ENCODE data around the gene RPTOR.

GRCh38 chr17:80761110-80761871 lies 216.7 kb downstream of the RPTOR start:
- no peak for TF ChIP-seq POLR2A (IDR thresholded peaks at IDR 0.05)
- TF ChIP-seq, protein P1, sequence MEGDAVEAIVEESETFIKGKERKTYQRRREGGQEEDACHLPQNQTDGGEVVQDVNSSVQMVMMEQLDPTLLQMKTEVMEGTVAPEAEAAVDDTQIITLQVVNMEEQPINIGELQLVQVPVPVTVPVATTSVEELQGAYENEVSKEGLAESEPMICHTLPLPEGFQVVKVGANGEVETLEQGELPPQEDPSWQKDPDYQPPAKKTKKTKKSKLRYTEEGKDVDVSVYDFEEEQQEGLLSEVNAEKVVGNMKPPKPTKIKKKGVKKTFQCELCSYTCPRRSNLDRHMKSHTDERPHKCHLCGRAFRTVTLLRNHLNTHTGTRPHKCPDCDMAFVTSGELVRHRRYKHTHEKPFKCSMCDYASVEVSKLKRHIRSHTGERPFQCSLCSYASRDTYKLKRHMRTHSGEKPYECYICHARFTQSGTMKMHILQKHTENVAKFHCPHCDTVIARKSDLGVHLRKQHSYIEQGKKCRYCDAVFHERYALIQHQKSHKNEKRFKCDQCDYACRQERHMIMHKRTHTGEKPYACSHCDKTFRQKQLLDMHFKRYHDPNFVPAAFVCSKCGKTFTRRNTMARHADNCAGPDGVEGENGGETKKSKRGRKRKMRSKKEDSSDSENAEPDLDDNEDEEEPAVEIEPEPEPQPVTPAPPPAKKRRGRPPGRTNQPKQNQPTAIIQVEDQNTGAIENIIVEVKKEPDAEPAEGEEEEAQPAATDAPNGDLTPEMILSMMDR (IDR thresholded peaks at IDR 0.05 in 4 of 5, conservative IDR thresholded peaks at IDR 0.05 in 1 of 5): no peak

Measured in gastrocnemius medialis (tissue), 4 donors.